T-helper 2 cell treated with Interferon-gamma antibody and Interleukin-4, amounts not matched to agents 5 μg/mL and 100 μg/mL, for 36 hours (primary cell): ENCODE data around the gene MS4A10.

Experiments
- DNase-seq: peaks from one replicate; pipeline ENCODE4 v3.0.0; 2021; ENCODE audit warnings: low spot score
- H3K27ac Mint-ChIP-seq: one replicate; pipeline ENCODE4 v1.8.0; 2021; ENCODE audit warnings: mild to moderate bottlenecking, mixed read lengths
- H3K27me3 Mint-ChIP-seq: one replicate; pipeline ENCODE4 v1.8.0; 2021; ENCODE audit warnings: low read depth, mixed read lengths
- H3K36me3 Mint-ChIP-seq: one replicate; pipeline ENCODE4 v1.8.0; 2021; ENCODE audit warnings: low read depth, mixed read lengths
- H3K4me1 Mint-ChIP-seq: one replicate; pipeline ENCODE4 v1.8.0; 2021; ENCODE audit warnings: low read depth, mixed read lengths
- H3K4me3 Mint-ChIP-seq: one replicate; pipeline ENCODE4 v1.8.0; 2022; ENCODE audit warnings: mild to moderate bottlenecking, moderate library complexity, mixed read lengths
- H3K9me3 Mint-ChIP-seq: one replicate; pipeline ENCODE4 v1.8.0; 2021; ENCODE audit warnings: mixed read lengths

The MS4A10 gene

GRCh38 chr11:60785806-60786361, 751 bp downstream of the MS4A10 start:
- Mint-ChIP-seq H3K4me1 (no peaks in the 10 kb centered on the region), H3K4me3 (no peak overlapping the region), H3K27me3 (no peaks in the 10 kb centered on the region), H3K9me3 (no peaks in the 10 kb centered on the region), H3K36me3 (no peaks in the 10 kb centered on the region), H3K27ac (no peak overlapping the region)
- DNase-seq: no peak

GRCh38 chr11:60786811-60787567, 1.9 kb downstream of the MS4A10 start:
- no peak overlapping the region for H3K4me3 Mint-ChIP-seq
- no peaks in the 10 kb centered on the region for H3K4me1 Mint-ChIP-seq
- no peak for DNase-seq
- H3K9me3 Mint-ChIP-seq: no peaks in the 10 kb centered on the region
- H3K27ac Mint-ChIP-seq: no peak overlapping the region
- no peaks in the 10 kb centered on the region for H3K27me3 Mint-ChIP-seq
- H3K36me3 Mint-ChIP-seq: no peaks in the 10 kb centered on the region

DNA sequence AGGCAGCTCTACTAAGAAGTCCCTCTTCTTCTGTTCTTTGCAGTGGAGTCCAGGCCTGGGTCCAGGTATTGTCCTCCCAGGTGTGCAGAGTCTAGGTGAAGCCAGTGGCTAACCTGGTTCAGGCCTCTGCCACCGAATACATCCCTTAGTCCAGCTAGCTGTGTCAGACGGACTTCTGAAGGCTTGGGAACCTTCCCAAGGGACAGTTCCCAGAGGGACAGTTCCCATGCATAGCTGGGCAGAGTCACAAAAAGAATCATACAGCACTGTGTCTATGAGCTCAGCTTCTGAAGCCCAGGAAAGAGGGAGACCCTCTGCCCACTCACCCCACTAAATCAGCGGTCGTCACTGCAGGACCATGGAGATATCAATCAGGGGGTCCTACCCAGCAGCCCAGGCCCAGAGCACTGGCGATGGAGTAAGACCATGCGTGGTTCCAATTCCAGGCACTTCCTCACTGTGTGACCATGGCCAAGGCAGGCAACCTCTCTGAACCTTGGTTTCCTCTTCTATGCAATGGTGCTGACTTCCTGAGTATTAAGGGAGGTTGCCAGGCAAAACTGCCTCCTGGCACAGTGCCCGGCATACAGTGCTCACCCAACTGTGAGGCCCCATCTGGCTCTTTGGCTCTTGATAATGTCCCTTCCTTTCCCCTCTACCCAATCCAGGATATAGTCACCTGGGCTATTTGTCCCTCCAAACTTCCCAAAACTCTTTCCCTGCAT, 3.4 kb downstream of the MS4A10 start:
- no peaks in the 10 kb centered on the region for H3K4me1 Mint-ChIP-seq
- H3K9me3 Mint-ChIP-seq: no peaks in the 10 kb centered on the region
- peaks cover 2% of the 10 kb centered on the region for H3K27me3 Mint-ChIP-seq
- no peak overlapping the region for H3K4me3 Mint-ChIP-seq
- no peak overlapping the region for H3K27ac Mint-ChIP-seq
- no peaks in the 10 kb centered on the region for H3K36me3 Mint-ChIP-seq
- no peak for DNase-seq

GRCh38 chr11:60790726-60791125, 5.6 kb downstream of the MS4A10 start:
- Mint-ChIP-seq H3K36me3 (no peaks in the 10 kb centered on the region), H3K27me3 (peaks cover 2% of the 10 kb centered on the region), H3K27ac (no peak overlapping the region), H3K9me3 (no peaks in the 10 kb centered on the region), H3K4me3 (no peak overlapping the region), H3K4me1 (no peaks in the 10 kb centered on the region)
- no peak for DNase-seq

- DNase-seq: no peak
- H3K36me3 Mint-ChIP-seq: no peaks in the 10 kb centered on the region
- no peaks in the 10 kb centered on the region for H3K9me3 Mint-ChIP-seq
- H3K27me3 Mint-ChIP-seq: peaks cover 2% of the 10 kb centered on the region
- no peak overlapping the region for H3K27ac Mint-ChIP-seq
- H3K4me3 Mint-ChIP-seq: no peak overlapping the region
- no peaks in the 10 kb centered on the region for H3K4me1 Mint-ChIP-seq
Observed at GRCh38 chr11:60791153-60791933, 6.2 kb downstream of the MS4A10 start.

- Mint-ChIP-seq H3K27me3 (peaks cover 2% of the 10 kb centered on the region), H3K4me3 (no peak overlapping the region), H3K4me1 (no peaks in the 10 kb centered on the region), H3K9me3 (no peaks in the 10 kb centered on the region), H3K36me3 (no peaks in the 10 kb centered on the region), H3K27ac (no peak overlapping the region)
- DNase-seq: no peak
Observed at GRCh38 chr11:60792521-60792920, 7.4 kb downstream of the MS4A10 start.

GRCh38 chr11:60795291-60795690, 10.2 kb downstream of the MS4A10 start:
- no peaks in the 10 kb centered on the region for H3K9me3 Mint-ChIP-seq

DNA sequence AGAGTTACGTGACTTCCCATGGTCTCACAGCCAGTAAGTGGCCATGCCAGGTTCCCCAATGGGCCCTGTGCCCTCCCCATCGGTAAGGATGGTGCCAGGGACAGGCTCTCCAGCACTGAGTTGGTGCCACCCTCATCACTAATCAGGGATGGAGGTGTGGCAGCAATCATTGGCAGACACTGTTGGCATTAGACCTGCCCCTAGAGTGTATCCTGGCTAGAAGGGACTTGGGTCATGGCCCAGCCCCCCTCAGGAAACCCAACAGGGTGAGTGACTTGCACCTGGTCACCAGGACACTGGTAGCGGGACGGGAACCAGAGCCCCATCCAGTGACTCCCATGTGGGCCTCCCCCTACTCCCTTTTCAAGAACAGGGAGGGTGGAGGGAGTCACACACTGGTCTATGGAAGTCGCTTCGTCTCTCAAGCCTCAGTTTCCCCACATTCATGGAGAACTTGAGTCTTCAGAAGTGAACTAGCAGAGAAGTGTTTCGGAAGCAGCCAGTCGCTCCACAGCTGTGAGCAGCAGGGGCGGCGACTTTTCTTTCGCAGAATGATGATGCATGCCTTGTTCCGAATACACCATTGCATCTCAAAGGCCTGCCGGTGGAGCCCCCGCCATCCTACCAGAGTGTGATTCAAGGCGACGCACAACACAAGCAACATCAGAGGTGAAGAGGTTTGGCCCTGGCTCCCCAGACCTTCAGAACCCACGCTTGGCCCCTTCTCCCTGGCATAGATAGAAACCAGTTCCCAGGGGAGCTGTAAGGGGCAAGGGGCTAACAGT, 12.9 kb downstream of the MS4A10 start:
- peaks cover 16% of the 10 kb centered on the region for H3K27me3 Mint-ChIP-seq
- no peak overlapping the region for H3K27ac Mint-ChIP-seq
- H3K4me3 Mint-ChIP-seq: no peak overlapping the region
- H3K4me1 Mint-ChIP-seq: no peaks in the 10 kb centered on the region
- H3K9me3 Mint-ChIP-seq: no peaks in the 10 kb centered on the region
- H3K36me3 Mint-ChIP-seq: no peaks in the 10 kb centered on the region
- no peak for DNase-seq

More at GRCh38 chr11:60795291-60795690, 10.2 kb downstream of the MS4A10 start:
- no peak for DNase-seq
- Mint-ChIP-seq H3K4me1 (no peaks in the 10 kb centered on the region), H3K36me3 (no peaks in the 10 kb centered on the region), H3K27ac (no peak overlapping the region), H3K27me3 (peaks cover 7% of the 10 kb centered on the region), H3K4me3 (no peak overlapping the region)

DNA sequence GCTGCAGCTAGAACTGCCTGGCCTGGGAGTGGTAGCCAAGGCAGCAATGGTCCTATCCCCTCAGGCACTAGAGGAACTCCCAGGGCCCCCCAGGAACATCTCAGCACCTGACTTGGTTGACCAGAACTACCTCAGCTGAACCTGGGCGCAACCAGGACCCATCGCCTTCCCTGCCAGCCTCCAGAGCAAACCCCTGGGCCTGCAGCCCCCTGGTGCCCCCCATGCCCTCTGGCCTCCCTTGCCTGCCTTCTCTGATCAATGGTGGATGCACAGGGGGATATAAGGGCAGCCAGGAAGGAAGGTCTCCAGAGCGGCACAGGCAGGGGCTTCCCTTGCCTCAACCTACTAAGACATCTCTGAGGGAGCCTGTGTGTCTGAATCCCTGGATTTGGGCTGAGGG, 13.5 kb downstream of the MS4A10 start:
- Mint-ChIP-seq H3K27me3 (peaks cover 13% of the 10 kb centered on the region), H3K4me1 (no peaks in the 10 kb centered on the region), H3K27ac (no peak overlapping the region), H3K36me3 (no peaks in the 10 kb centered on the region), H3K9me3 (no peaks in the 10 kb centered on the region), H3K4me3 (no peak overlapping the region)
- DNase-seq: no peak

GRCh38 chr11:60801194-60801593, 16.1 kb downstream of the MS4A10 start:
- Mint-ChIP-seq H3K4me1 (peaks cover 2% of the 10 kb centered on the region), H3K36me3 (no peaks in the 10 kb centered on the region), H3K27me3 (peaks cover 13% of the 10 kb centered on the region), H3K27ac (no peak overlapping the region), H3K4me3 (no peak overlapping the region), H3K9me3 (no peaks in the 10 kb centered on the region)
- no peak for DNase-seq

DNA sequence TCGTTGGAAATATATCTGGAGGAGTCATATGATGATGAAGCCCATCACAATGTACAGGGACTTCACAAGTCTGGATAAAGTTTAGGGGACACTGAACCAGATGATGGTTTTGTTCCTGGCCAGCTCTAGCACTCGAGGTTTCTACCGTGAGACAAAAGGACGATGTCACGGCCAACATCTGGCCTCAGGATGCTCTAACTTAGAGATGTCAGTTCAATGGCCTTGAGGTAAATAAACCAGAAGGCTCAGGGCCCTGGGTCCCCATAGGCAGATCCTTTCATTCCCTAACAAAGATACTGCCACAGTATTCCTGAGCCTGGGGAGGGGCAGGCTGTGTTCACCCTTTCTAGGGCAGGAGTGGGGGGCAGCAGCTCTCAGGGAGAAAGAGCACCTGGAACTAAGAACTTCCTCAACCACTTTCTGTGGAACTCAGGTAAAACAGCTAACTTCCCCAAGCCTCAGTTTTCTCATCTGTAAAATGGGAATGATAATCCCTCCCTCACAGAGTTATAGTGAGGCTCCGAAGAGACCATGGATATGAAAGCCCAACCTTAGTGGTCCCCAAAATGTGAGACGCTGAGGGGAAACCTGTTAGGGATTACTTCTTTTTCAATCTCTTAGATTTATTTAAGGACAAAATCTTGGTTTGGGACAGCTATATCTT, 18.3 kb downstream of the MS4A10 start:
- Mint-ChIP-seq H3K4me3 (no peak overlapping the region), H3K4me1 (peaks cover 3% of the 10 kb centered on the region), H3K27ac (no peak overlapping the region), H3K9me3 (no peaks in the 10 kb centered on the region), H3K36me3 (no peaks in the 10 kb centered on the region), H3K27me3 (peaks cover 13% of the 10 kb centered on the region)
- DNase-seq: no peak

DNA sequence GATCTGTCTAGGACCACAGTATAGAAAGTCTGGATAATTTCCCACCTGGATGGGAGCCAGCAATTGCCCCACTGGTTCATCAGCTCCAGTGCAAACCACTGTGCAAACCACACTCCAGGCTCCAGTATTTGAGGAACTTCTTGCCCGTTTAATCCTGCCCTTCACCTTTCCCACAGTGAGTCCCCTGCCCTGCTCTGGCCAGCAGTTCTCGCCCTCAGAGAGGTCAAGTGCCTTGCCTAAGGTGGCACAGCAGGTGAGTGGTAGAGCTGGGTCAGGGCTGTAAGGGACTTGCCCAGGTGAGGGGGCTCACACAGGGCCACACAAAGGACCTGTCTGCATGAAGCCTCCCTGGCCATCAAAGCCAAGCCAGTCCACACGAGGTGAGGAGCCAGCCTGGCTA, 24.1 kb downstream of the MS4A10 start:
- peaks cover 3% of the 10 kb centered on the region for H3K27me3 Mint-ChIP-seq
- peaks cover 9% of the 10 kb centered on the region for H3K4me1 Mint-ChIP-seq
- H3K36me3 Mint-ChIP-seq: no peaks in the 10 kb centered on the region
- H3K4me3 Mint-ChIP-seq: no peak overlapping the region
- no peak for DNase-seq
- H3K27ac Mint-ChIP-seq: no peak overlapping the region
- no peaks in the 10 kb centered on the region for H3K9me3 Mint-ChIP-seq

DNA sequence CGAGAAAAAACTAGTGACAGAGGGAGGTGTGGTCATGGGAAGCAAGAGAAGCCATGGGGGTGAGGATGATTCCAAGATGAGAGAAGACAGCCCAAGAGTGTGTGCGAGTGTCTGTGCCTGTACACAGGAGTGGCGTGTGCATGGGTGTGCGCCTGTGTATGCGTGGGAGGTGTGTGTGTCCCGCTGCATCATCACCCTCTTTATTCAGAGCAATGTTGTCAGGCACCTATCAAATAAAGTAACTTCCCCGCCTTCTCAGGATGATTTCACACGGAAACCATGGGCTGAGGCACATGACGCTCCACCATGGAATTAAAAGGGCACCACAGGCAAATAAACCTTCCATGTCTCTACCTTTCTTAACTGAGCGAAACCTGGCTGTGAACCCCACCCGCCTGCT, 24.6 kb downstream of the MS4A10 start:
- no peak for DNase-seq
- Mint-ChIP-seq H3K27ac (no peak overlapping the region), H3K4me3 (no peak overlapping the region), H3K36me3 (no peaks in the 10 kb centered on the region), H3K4me1 (peaks cover 9% of the 10 kb centered on the region), H3K27me3 (peaks cover 3% of the 10 kb centered on the region), H3K9me3 (no peaks in the 10 kb centered on the region)
